ENCODE results near the gene RASGRP4. TPM values are rescaled to one million over a fixed set of nuclear protein-coding genes. Genes with fewer than 3 reads are reported as not detected.

Gene RASGRP4
- total and polyA plus RNA-seq, 7 donors = 0.69 to 3.6 (median 3.0) TPM

DNA sequence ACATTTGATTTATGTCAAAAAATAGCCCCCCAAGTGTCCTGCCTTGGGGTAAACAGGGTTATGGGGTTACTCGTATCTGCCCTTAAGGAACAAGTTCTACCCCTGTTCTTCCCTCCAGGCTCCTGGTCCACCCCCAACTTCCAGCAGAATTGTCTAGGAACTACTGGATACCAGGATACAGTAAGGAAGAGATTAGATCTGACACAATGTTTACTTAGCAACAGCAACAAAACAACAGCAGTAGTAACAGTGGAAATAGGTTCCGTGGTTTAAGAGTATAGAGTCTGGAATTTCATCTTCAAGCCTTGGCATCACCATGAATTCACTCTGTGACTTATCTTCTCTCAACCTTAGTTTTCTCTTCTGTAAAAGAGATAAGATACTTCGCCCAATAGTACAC lies 24.9 kb downstream of the RASGRP4 start:
- WGBS, 2 donors = 49 to 75% methylated on average over 3 of the region's 3 CpGs
- intact Hi-C loops (cut with DNase I) = loop anchor here (5.0 kb wide), 1 partner anchor 216 kb away; the partner anchor contains the start of genes EIF3K and MAP4K1
- TF ChIP-seq, protein P1, sequence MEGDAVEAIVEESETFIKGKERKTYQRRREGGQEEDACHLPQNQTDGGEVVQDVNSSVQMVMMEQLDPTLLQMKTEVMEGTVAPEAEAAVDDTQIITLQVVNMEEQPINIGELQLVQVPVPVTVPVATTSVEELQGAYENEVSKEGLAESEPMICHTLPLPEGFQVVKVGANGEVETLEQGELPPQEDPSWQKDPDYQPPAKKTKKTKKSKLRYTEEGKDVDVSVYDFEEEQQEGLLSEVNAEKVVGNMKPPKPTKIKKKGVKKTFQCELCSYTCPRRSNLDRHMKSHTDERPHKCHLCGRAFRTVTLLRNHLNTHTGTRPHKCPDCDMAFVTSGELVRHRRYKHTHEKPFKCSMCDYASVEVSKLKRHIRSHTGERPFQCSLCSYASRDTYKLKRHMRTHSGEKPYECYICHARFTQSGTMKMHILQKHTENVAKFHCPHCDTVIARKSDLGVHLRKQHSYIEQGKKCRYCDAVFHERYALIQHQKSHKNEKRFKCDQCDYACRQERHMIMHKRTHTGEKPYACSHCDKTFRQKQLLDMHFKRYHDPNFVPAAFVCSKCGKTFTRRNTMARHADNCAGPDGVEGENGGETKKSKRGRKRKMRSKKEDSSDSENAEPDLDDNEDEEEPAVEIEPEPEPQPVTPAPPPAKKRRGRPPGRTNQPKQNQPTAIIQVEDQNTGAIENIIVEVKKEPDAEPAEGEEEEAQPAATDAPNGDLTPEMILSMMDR (IDR thresholded peaks at IDR 0.05) = no peak
- TF ChIP-seq EP300 (IDR thresholded peaks at IDR 0.05) (no peak), POLR2A (IDR thresholded peaks at IDR 0.05) (no peak), POLR2AphosphoS5 (IDR thresholded peaks at IDR 0.05) (no peak)

DNA sequence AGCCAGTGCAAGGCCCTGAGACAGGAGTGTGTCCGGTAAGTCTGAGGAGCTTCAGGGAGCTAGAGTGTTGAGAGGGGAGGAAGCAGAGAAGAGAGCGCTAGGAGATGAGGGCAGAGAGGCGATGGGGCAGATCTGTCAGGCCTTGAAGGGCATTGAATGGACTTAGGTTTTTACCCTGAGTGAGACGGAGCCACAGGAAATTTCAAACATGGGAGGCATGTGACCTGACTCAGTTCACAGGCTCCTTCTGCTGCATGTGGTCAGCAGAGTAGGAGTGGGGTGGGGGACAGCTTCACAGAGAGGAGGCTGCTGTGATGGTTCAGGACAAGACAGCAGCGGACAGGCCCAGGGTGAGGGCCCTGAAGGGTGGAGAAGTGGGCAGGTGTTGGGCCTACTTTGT lies 25.7 kb downstream of the RASGRP4 start:
- H3K4me3 ChIP-seq = no peak overlapping the region
- H3K4me1 ChIP-seq = peaks cover 0 to 15% (median 7%) of the 10 kb centered on the region in 4 donors
- TF ChIP-seq, protein P1 (IDR thresholded peaks at IDR 0.05) = no peak
- intact Hi-C loops (cut with DNase I) = loop anchor here (5.0 kb wide), 1 partner anchor 217 kb away; the partner anchor contains the start of genes EIF3K and MAP4K1
- WGBS, 2 donors = 86 to 89% methylated on average over 5 of the region's 5 CpGs
- no peak for DNase-seq
- H3K27me3 ChIP-seq = peaks cover 21 to 59% (median 49%) of the 10 kb centered on the region in 3 donors
- H3K36me3 ChIP-seq = no peaks in the 10 kb centered on the region
- H3K27ac ChIP-seq = no peak overlapping the region
- no peaks in the 10 kb centered on the region for H3K9me3 ChIP-seq

More for the DNA sequence above, 24.9 kb downstream of the RASGRP4 start:
- H3K9me3 ChIP-seq = no peaks in the 10 kb centered on the region
- DNase-seq = no peak
- H3K27me3 ChIP-seq = peaks cover 14 to 51% (median 43%) of the 10 kb centered on the region in 3 donors
- peaks cover 0 to under 1% (median 0%) of the 10 kb centered on the region in 4 donors for H3K36me3 ChIP-seq
- H3K4me3 ChIP-seq = no peak overlapping the region
- peaks cover 0 to 15% (median 7%) of the 10 kb centered on the region in 4 donors for H3K4me1 ChIP-seq
- no peak overlapping the region for H3K27ac ChIP-seq

DNA sequence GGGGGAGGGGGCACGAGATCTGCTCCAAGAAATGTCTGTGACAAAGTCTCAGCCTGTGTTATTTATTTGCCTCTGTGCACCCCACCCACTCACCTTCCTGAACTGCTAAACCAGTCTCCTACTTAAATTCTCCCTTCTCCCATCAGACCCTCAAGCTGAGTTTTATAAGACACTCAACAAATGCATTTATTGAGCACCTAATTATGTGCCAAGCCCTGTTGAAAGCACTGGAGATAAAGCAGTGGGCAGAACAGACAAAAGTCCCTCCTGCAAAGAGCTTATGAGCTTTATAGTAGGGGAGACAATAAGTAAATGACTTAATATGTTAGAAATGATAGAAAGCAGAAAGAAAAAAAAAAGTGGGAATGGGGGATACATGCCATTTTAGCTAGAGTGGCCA lies 26.5 kb downstream of the RASGRP4 start:
- no peaks in the 10 kb centered on the region for H3K9me3 ChIP-seq
- no peaks in the 10 kb centered on the region for H3K36me3 ChIP-seq
- 66 to 79% methylated on average over 1 of the region's 1 CpG for WGBS, 2 donors
- no peak overlapping the region for H3K4me3 ChIP-seq
- intact Hi-C loops (cut with DNase I) = no loop called here
- peaks cover 0 to 15% (median 7%) of the 10 kb centered on the region in 4 donors for H3K4me1 ChIP-seq
- TF ChIP-seq POLR2A (IDR thresholded peaks at IDR 0.05) = no peak
- TF ChIP-seq, protein P1 (IDR thresholded peaks at IDR 0.05) = no peak
- TF ChIP-seq EP300 (IDR thresholded peaks at IDR 0.05) = no peak
- TF ChIP-seq POLR2AphosphoS5 (IDR thresholded peaks at IDR 0.05) = no peak
- H3K27me3 ChIP-seq = peaks cover 22 to 67% (median 57%) of the 10 kb centered on the region in 3 donors
- no peak overlapping the region for H3K27ac ChIP-seq
- no peak for DNase-seq

DNA sequence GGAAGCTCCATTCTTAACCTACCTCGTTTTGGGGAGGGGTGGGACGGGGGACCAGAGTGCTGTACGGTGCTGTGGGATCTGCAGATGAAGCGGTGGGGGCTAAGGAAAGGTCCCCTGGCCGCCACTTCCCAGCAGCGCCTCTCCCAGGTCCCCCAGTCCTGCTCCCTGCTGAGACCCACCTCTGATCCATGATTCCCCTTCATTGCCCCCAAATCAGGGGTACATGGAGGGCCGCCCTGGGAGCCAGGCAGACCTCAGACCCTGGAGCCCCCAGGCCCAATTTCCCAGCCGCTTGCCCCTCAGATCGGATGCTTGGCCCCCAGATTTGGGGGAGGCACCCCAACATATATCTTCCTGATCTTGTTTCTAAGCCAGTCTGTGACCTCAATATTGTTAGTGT lies 26.9 kb downstream of the RASGRP4 start:
- intact Hi-C loops (cut with DNase I) = no loop called here
- Histone ChIP-seq H3K27ac (no peak overlapping the region), H3K4me3 (no peak overlapping the region), H3K9me3 (no peaks in the 10 kb centered on the region), H3K4me1 (peaks cover 0 to 12% (median 6%) of the 10 kb centered on the region in 4 donors), H3K36me3 (no peaks in the 10 kb centered on the region), H3K27me3 (peaks cover 22 to 71% (median 61%) of the 10 kb centered on the region in 3 donors)
- DNase-seq = no peak
- 63 to 65% methylated on average over 9 of the region's 9 CpGs for WGBS, 2 donors
- TF ChIP-seq, protein P1 (IDR thresholded peaks at IDR 0.05) = no peak
- TF ChIP-seq POLR2A (IDR thresholded peaks at IDR 0.05) = no peak
- TF ChIP-seq POLR2AphosphoS5 (IDR thresholded peaks at IDR 0.05) = no peak
- no peak for TF ChIP-seq EP300 (IDR thresholded peaks at IDR 0.05)
